DND-41 (cell line): ENCODE measurements around the gene DNAH3.

Experiments
- CTCF ChIP-seq: IDR thresholded peaks from 2 replicates; pipeline ENCODE4 v1.5.1; 2012; ENCODE audit warnings: borderline replicate concordance, low read length, moderate library complexity, mild to moderate bottlenecking; ENCODE audit not compliant: poor library complexity, severe bottlenecking; ENCODE audit errors: extremely low read depth
- EZH2 ChIP-seq: IDR thresholded peaks from 3 replicates; pipeline ENCODE4 v1.6.1; 2012; ENCODE audit warnings: borderline replicate concordance, low read depth, mild to moderate bottlenecking, moderate library complexity, low read length, inconsistent platforms; ENCODE audit not compliant: severe bottlenecking

- TF ChIP-seq CTCF (no peak), EZH2 (no peak)
These were observed 196.1 kb downstream of the DNAH3 start for GRCh38 chr16:20954574-20954973.
